K562 (cell line): ENCODE data around the gene ARHGEF1. TPM values are rescaled to one million over a fixed set of nuclear protein-coding genes. Genes with fewer than 3 reads are reported as not detected.

Source experiments
- ADNP ChIP-seq: fragments of 200-800 bp; sonication (Bioruptor generic); IDR thresholded peaks from 2 replicates; pipeline ENCODE4 v1.6.1; 2016; ENCODE audit warnings: missing genetic modification characterization, missing compliant biosample characterization
- CBFA2T2 ChIP-seq: fragments of 450-650 bp; conservative IDR thresholded peaks from 2 replicates; pipeline ENCODE4 v1.6.1; 2017; ENCODE audit warnings: mild to moderate bottlenecking
- DACH1 ChIP-seq: fragments of 450-650 bp; IDR thresholded peaks from 2 replicates; pipeline ENCODE4 v1.6.1; 2018; ENCODE audit not compliant: partially characterized antibody
- GABPB1 ChIP-seq: sonication (generic); formaldehyde crosslinking; IDR thresholded peaks from 2 replicates; pipeline ENCODE4 v1.8.0; 2022; ENCODE audit warnings: mild to moderate bottlenecking, missing genetic modification reagents
- HEY1 ChIP-seq: fragments of 250-450 bp; sonication (Bioruptor Pico); IDR thresholded peaks from 2 replicates; pipeline ENCODE4 v1.5.0; 2020; ENCODE audit warnings: mild to moderate bottlenecking, moderate library complexity, borderline replicate concordance
- HMGN3 ChIP-seq: IDR thresholded peaks from 2 replicates; pipeline ENCODE4 v1.6.1; 2011; ENCODE audit warnings: borderline replicate concordance, low read depth, mild to moderate bottlenecking, mixed read lengths, low read length; ENCODE audit not compliant: insufficient read length; ENCODE audit errors: extremely low read depth
- MAFF ChIP-seq: IDR thresholded peaks from 2 replicates; pipeline ENCODE4 v1.6.1; 2012; ENCODE audit warnings: low read length, improper control_type of control experiment
- MYC ChIP-seq, 2 experiments: fragments of 250-450 bp in 1 of 2; sonication (Bioruptor Pico) in 1 of 2; IDR thresholded peaks; 2 replicates each; pipeline versions ENCODE4 v1.5.1 to v1.6.1; 2012 to 2021; ENCODE audit warnings: low read depth in 2 of 2, borderline replicate concordance in 1 of 2, improper control_type of control experiment in 1 of 2, low read length in 1 of 2, mild to moderate bottlenecking in 1 of 2, moderate library complexity in 1 of 2
- ZNF77 ChIP-seq: fragments of 250-450 bp; sonication (Bioruptor Pico); IDR thresholded peaks from 2 replicates; pipeline ENCODE4 v1.5.0; 2020
- polyA plus RNA-seq, 8 experiments: library from polyadenylated mRNA; depleted of rRNA in 4 of 8; stranded (reverse) in 5 of 8; unstranded in 3 of 8; fragments of >200 nt; fragmentation: Nextera tagmentation in 2 of 8; fragmentation: Illumina TruSeq in 1 of 8; extraction: Ambion mirVana in 2 of 8; extraction: Trizol in 1 of 8; gene quantifications; 2 replicates each; pipeline versions ENCODE4 v1.2.1 to v1.2.3, GENCODE V29; 2011 to 2014; ENCODE audit warnings: inconsistent platforms in 1 of 8, missing spikeins in 1 of 8
- total RNA-seq, 7 experiments: library from RNA; depleted of rRNA in 6 of 7; stranded (reverse); fragments of >200 nt in 6 of 7; fragmentation: Illumina TruSeq in 2 of 7; extraction: Trizol in 2 of 7; gene quantifications; 2 replicates each; pipeline versions ENCODE4 v1.2.1 to v1.2.3, GENCODE V29; 2011 to 2021; ENCODE audit warnings: low replicate concordance in 1 of 7
- TF ChIP-seq, protein P1 (sequence below): sonication (generic); formaldehyde crosslinking; IDR thresholded peaks from 2 replicates; pipeline ENCODE4 v1.4.0; 2020; ENCODE audit warnings: mild to moderate bottlenecking, missing genetic modification reagents
- TF ChIP-seq, protein P2 (sequence below): sonication (generic); formaldehyde crosslinking; IDR thresholded peaks from 2 replicates; pipeline ENCODE4 v1.8.0; 2022; ENCODE audit warnings: mild to moderate bottlenecking, missing genetic modification reagents, borderline replicate concordance
- TF ChIP-seq, protein P3 (sequence below): fragments of 250-450 bp; sonication (Bioruptor Pico); IDR thresholded peaks from 2 replicates; pipeline ENCODE4 v1.9.0; 2021; ENCODE audit warnings: mild to moderate bottlenecking
- TF ChIP-seq, protein P4 (sequence below), 2 experiments: fragments of 450-650 bp; formaldehyde crosslinking in 1 of 2; IDR thresholded peaks; 2 replicates each; pipeline versions ENCODE4 v1.4.0 to v1.6.1; 2014 to 2020; ENCODE audit warnings: mild to moderate bottlenecking in 2 of 2, borderline replicate concordance in 1 of 2, low read depth in 1 of 2

ARHGEF1 gene
- total and polyA plus RNA-seq, 9 of the 15 experiments (the other 6 are each of a cell fraction or from before 2014, with no cell fraction given), result 1.9 to 149 (median 29.8) TPM

DNA sequence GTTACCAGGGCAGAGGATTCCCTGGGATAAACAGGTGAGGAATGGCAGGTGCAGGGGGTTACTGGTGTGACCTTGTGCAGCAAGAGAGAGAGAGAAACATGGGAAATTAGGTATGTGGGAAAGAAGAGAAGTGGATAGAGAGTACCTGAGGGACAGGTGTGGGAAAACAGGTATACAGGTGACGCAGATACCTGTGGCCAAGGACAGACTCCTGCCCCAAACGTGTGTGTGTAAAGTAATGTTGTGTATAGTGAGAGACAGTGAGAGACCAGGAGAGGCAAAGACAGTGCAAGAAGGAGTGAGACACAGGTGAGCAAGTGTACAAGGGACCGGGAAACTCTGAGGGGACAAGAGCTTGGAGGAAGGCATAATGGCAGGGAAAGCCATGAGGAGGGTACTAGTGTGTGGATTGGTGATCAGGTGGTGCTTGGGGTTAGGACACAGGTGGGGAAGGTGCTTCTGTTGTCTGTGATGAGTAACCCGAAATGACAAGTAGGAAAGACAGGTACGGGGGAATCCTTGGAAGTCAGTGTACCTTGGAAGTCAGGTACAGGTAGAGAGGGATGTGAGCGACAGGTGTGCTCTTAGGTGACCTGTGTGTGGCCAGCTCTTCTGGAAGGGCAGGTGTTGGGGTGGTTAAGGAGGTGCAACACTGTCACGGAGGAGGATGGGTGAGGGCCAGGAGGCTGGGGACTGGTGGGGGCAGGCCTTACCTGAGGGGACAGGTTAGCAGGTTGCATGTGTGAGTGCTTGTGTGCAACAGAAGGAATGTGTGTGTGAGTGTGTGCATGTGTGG is 42.4 kb downstream of the ARHGEF1 start (continued):
- TF ChIP-seq ZNF77 (no peak), MYC (IDR thresholded peaks at IDR 0.05; ENCODE audit: low read depth, low read length) (no peak), MYC (CRISPR knock-in tag; IDR thresholded peaks at IDR 0.05; ENCODE audit: borderline replicate concordance, low read depth) (no peak), MAFF (no peak), HMGN3 (no peak), ADNP (no peak), DACH1 (no peak), HEY1 (no peak), CBFA2T2 (peak; percentile 16; the same call in 1 of the 2 replicates), GABPB1 (CRISPR knock-in tag) (no peak)
- TF ChIP-seq, protein P1, sequence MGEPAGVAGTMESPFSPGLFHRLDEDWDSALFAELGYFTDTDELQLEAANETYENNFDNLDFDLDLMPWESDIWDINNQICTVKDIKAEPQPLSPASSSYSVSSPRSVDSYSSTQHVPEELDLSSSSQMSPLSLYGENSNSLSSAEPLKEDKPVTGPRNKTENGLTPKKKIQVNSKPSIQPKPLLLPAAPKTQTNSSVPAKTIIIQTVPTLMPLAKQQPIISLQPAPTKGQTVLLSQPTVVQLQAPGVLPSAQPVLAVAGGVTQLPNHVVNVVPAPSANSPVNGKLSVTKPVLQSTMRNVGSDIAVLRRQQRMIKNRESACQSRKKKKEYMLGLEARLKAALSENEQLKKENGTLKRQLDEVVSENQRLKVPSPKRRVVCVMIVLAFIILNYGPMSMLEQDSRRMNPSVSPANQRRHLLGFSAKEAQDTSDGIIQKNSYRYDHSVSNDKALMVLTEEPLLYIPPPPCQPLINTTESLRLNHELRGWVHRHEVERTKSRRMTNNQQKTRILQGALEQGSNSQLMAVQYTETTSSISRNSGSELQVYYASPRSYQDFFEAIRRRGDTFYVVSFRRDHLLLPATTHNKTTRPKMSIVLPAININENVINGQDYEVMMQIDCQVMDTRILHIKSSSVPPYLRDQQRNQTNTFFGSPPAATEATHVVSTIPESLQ (CRISPR knock-in tag), result no peak
- TF ChIP-seq, protein P2, sequence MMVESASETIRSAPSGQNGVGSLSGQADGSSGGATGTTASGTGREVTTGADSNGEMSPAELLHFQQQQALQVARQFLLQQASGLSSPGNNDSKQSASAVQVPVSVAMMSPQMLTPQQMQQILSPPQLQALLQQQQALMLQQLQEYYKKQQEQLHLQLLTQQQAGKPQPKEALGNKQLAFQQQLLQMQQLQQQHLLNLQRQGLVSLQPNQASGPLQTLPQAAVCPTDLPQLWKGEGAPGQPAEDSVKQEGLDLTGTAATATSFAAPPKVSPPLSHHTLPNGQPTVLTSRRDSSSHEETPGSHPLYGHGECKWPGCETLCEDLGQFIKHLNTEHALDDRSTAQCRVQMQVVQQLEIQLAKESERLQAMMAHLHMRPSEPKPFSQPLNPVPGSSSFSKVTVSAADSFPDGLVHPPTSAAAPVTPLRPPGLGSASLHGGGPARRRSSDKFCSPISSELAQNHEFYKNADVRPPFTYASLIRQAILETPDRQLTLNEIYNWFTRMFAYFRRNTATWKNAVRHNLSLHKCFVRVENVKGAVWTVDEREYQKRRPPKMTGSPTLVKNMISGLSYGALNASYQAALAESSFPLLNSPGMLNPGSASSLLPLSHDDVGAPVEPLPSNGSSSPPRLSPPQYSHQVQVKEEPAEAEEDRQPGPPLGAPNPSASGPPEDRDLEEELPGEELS, result no peak
- TF ChIP-seq, protein P3, sequence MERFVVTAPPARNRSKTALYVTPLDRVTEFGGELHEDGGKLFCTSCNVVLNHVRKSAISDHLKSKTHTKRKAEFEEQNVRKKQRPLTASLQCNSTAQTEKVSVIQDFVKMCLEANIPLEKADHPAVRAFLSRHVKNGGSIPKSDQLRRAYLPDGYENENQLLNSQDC (CRISPR knock-in tag), result no peak
- TF ChIP-seq, protein P4, sequence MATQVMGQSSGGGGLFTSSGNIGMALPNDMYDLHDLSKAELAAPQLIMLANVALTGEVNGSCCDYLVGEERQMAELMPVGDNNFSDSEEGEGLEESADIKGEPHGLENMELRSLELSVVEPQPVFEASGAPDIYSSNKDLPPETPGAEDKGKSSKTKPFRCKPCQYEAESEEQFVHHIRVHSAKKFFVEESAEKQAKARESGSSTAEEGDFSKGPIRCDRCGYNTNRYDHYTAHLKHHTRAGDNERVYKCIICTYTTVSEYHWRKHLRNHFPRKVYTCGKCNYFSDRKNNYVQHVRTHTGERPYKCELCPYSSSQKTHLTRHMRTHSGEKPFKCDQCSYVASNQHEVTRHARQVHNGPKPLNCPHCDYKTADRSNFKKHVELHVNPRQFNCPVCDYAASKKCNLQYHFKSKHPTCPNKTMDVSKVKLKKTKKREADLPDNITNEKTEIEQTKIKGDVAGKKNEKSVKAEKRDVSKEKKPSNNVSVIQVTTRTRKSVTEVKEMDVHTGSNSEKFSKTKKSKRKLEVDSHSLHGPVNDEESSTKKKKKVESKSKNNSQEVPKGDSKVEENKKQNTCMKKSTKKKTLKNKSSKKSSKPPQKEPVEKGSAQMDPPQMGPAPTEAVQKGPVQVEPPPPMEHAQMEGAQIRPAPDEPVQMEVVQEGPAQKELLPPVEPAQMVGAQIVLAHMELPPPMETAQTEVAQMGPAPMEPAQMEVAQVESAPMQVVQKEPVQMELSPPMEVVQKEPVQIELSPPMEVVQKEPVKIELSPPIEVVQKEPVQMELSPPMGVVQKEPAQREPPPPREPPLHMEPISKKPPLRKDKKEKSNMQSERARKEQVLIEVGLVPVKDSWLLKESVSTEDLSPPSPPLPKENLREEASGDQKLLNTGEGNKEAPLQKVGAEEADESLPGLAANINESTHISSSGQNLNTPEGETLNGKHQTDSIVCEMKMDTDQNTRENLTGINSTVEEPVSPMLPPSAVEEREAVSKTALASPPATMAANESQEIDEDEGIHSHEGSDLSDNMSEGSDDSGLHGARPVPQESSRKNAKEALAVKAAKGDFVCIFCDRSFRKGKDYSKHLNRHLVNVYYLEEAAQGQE (IDR thresholded peaks at IDR 0.05; ENCODE audit: borderline replicate concordance), result no peak
- TF ChIP-seq, protein P4 (CRISPR knock-in tag; IDR thresholded peaks at IDR 0.05; ENCODE audit: low read depth), result no peak
- TF ChIP-seq, all 486 proteins: peak for 3
